Activated CD4-positive, alpha-beta T cell treated with anti-CD3 and anti-CD28 coated beads, Interleukin-2, amount 50 U/mL, for 1 hour (primary cell): Measurements from ENCODE around the gene KCNQ1.
A peak's percentile ranks its signal among the peaks of the same experiment; 100 is the strongest.

Source experiments
- DNase-seq: peaks from one replicate; pipeline ENCODE4 v3.0.0-alpha.2; 2020

KCNQ1 gene

GRCh38 chr11:2425506-2425905 is 19.3 kb upstream of the KCNQ1 start:
- no peak for DNase-seq

- no peak for DNase-seq
These were observed 18.6 kb upstream of the KCNQ1 start for GRCh38 chr11:2426221-2426620.

DNA sequence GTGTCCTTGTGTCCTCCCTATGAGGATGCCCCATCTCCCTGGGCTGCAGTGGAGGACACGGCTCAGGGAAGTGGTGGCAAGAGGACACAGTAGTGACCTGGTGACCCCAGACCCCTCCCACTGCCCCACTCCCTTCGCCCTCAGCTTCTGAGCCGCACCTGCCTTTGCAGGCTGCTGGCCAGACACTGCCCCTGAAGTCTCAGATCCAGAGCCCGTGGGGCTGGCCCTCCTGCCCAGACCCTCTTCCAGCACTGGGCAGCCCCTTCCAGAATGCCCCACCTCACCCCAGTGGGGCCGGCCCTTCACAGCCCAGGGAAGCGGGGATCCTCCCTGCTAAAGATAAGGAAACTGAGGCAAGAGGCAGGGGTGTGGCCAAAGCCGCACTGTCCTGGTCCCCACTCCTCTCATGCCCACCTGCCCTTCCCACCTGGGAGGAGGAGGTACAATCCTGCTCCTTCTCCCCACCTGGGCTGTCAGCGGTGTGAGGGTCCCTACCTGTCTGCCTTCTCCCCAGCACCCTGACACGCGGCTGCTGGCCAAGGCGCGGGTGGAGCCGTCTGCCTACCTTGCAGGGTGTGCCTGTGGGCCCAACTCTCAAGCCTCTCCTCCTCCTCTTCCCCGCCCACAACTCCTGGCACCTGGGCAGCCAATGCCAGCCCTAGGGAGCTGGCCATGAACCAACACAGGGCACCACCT is 17.8 kb upstream of the KCNQ1 start:
- no peak for DNase-seq

DNA sequence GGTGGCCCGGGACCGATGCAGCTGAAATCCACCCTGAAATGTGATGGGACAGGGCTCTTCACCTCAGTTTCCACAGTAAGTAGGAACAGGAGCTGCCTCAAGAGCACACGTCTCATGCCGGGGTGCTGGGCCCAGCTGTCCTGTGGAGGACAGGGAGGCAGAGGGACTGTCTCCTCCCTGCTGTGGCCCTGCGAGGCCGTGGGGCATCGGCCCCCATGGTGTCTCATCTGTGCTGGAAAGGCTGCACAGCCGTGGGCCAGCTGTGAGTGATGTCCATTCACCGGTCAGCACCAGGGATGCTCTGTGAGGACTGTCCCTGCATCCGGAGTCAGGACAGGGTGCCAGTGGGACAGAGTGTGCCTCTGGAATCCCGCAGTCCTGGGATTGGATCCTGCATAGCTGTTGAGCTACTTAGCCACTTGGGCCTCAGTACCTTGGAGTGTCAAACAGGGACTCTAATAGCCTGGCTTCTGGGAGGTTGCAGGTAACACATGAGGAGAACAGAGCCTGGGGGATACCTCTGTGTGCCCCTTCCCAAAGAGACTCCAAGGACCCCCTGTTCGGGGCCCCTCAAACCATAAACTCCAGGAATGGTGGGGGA is 17.0 kb upstream of the KCNQ1 start:
- DNase-seq = no peak

DNA sequence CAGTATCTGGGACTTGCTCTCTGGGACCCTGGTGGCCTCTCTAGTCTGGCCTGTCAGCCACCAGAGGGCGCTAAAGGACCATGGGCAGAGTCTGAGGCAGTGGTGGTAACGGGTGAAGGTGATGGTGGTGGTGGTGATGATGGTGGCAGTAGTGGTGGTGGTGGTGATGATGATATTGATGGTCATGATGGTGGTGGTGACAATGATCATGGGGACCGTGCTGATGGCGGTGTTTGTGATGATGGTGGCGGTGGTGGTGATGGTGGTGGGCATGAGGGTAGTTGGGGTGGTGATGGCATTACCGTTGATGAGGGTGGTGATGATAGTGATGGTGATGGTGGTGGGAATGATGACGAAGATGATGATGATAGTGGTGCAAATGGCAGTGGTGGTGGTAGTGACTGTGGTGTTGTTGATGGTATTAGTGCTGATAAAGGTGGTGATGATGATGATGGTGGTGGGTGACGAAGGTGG is 16.4 kb upstream of the KCNQ1 start:
- peak; percentile 91 for DNase-seq

GRCh38 chr11:2431395-2431794 is 13.4 kb upstream of the KCNQ1 start:
- DNase-seq = no peak

GRCh38 chr11:2432171-2432621 is 12.6 kb upstream of the KCNQ1 start:
- no peak for DNase-seq

GRCh38 chr11:2432628-2433071 is 12.2 kb upstream of the KCNQ1 start:
- no peak for DNase-seq

GRCh38 chr11:2433106-2433925 is 11.5 kb upstream of the KCNQ1 start:
- DNase-seq = no peak

DNA sequence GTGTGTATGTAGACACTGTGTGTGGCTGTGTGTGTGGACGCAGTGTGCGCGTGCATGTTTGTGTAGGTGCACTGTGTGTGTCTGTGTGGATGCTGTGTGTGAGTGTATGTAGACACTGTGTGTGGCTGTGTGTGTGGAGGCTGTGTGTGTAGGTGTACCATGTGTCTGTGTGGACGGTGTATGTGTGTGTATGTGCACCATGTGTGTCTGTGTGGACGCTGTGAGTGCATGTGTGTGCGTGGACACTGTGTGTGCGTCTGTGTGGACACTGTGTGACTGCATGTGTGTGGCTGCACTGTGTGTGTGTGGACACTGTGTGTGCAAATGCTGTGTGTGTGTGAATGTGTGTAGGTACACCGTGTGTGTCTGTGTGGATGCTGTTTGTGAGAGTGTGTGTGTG is 10.8 kb upstream of the KCNQ1 start:
- DNase-seq = no peak

GRCh38 chr11:2434506-2435255 is 10.1 kb upstream of the KCNQ1 start:
- no peak for DNase-seq

DNA sequence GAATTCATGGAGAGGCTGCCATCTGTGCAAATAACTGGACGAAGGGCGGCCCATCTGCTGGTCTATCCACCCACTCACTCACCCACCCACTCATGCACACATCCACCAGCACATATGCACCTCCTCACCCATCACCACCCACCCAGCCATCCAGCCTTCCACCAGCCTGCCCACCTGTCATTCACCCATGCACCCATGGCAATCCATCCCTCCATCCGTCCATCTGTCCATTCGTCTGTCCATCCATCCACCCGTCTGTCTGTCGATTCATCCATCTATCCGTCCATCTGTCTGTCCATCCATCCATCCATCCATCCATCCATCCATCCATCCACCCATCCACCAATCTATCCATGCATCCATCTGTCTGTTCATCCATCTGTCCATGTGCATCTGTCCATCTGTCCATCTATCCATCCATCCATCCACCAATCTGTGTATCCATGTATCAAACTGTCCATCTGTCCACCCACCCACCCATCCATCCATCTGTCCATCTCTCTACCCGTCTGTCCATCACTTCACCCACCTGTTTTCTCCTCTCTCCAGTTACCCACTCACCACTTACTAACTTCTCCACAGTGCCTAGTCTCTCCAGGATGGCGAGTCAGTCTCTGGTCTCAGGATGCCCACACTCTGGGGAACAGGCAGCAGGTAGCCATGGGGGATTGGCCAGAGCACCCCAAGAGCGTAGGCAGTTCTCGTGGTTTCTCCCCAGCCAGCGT is 9.4 kb upstream of the KCNQ1 start:
- DNase-seq = no peak

DNA sequence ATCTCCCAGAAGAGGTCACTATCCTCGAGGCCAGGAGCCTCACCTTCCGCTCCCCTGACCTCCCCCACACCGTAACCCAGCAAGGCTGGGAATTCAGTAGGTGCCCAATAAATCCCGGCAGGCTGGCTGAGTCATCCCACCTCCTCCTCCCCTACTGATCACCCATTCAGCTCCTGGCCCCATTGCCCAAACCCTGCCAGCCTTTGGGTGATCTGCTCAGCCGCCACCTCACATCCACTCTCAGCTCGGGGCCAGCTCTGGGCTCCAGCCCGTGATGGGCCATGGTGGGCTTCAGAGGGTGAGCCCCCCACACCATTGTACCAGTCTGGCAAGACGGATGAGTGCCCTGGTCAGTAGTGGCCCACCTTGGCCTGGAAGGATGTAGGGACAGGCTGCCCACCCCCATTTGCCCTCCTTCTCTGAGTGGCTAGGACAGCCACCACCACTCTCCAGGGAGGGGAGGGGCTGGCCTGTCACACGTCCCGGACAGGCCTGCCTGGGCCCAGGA is 8.7 kb upstream of the KCNQ1 start:
- no peak for DNase-seq

- no peak for DNase-seq
These were observed 8.2 kb upstream of the KCNQ1 start for GRCh38 chr11:2436521-2437031.

GRCh38 chr11:2437516-2437915 is 7.3 kb upstream of the KCNQ1 start:
- no peak for DNase-seq

DNA sequence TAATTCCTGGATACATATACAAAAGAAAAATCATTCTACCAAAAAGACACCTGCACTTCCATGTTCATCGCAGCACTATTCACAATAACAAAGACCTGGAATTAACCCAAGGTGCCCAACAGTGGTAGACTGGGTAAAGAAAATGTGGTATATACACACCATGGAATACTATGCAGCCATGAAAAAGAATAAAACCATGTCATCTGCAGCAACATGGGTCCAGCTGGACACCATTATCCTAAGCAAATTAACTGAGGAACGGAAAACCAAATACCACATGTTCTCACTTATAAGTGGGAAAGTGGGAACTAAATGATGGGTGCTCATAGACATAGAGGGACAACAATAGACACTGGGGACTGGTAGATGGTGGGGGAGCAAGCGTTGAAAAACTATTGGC is 5.0 kb upstream of the KCNQ1 start:
- no peak for DNase-seq

DNA sequence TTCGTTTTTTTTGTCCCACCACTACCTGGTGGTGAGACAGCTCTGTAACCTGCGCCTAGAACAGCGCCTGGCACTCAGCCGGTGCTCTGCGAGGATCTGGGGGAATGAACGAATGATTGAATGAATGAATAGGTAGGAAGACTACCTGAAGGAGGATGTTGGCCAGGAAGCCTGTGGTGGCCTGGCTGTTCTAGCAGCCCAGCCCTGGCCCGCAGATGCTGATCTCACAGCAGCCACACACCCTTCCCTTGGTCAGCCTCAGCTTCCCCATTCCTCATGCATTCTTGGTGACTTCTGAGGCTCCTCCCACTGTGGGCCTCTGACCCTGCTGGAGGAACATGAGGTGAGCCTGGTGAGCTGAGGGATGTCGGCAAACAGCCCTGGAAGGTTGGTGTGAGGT is 4.2 kb upstream of the KCNQ1 start:
- no peak for DNase-seq

DNA sequence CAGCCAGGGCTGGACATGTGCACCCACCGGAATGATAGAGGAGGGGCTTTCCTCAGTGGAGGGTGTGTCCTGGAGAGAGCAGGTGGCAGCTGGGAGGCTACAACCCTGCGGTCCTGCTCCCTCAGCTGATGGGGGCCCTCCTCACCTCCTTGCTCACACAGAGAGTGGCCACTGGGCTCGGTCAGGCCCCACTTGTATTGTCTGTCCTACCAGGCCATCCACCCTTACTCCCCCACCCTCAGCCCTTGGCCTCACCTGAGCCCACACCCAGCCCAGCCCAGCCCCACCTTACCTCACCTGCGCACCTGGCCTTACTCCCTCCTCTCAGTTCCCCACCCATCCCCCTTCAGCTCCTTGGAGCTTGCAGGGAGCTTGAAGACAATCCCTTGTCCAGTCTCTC is 3.6 kb upstream of the KCNQ1 start:
- DNase-seq = no peak

GRCh38 chr11:2442589-2442988 is 2.2 kb upstream of the KCNQ1 start:
- no peak for DNase-seq

GRCh38 chr11:2443406-2443805 is 1.4 kb upstream of the KCNQ1 start:
- DNase-seq = no peak

GRCh38 chr11:2443881-2444820 is 657 bp upstream of the KCNQ1 start, which contains the start of gene TRPM5:
Gene TRPM5 (minus strand): TSS chr11:2444514. CDS start chr11:2423036, 21,478 bp downstream.
- DNase-seq = peak; percentile 79
